ENCODE data around the gene PRKG1. TPM values are rescaled to one million over a fixed set of nuclear protein-coding genes. Genes with fewer than 3 reads are reported as not detected.

The PRKG1 gene
- total and polyA plus RNA-seq, 2 of the 4 experiments (the other 2 are of a cell fraction): 3.5 to 18.3 TPM

- Histone ChIP-seq H4K8ac (ENCODE audit: low read depth in 2 of 2, low read length in 2 of 2) (no peak overlapping the region), H4K20me1 (ENCODE audit: insufficient read depth, low read length) (peaks cover under 1% of the 10 kb centered on the region), H2AK5ac (ENCODE audit: low read depth, low read length) (no peak overlapping the region), H2BK5ac (ENCODE audit: low read depth, low read length, poor library complexity, severe bottlenecking) (no peak overlapping the region), H3K27me3 (ENCODE audit: control insufficient read depth, insufficient read depth, low read length) (no peaks in the 10 kb centered on the region), H3K4me1 (ENCODE audit: control insufficient read depth, insufficient read depth, low read length) (no peaks in the 10 kb centered on the region), H2AFZ (replicated peaks; ENCODE audit: low read length, poor library complexity) (no peak overlapping the region), H3K27ac (ENCODE audit: insufficient read depth, low read length) (no peak overlapping the region), H2AK9ac (replicated peaks; ENCODE audit: low read depth, low read length, poor library complexity) (no peak overlapping the region), H3K4me2 (ENCODE audit: low read depth, low read length) (no peak overlapping the region), H3K18ac (ENCODE audit: low read depth, low read length) (no peak overlapping the region), H2BK20ac (ENCODE audit: low read depth, low read length) (no peak overlapping the region), H3K14ac (replicated peaks; ENCODE audit: low read depth, low read length) (no peak overlapping the region), H3K4me3 (ENCODE audit: insufficient read depth, low read depth, low read length) (no peak overlapping the region), H3K4ac (ENCODE audit: low read depth, low read length) (no peak overlapping the region), H2BK120ac (ENCODE audit: low read depth, low read length) (no peak overlapping the region), H3K79me1 (ENCODE audit: low read depth in 1 of 2, low read length in 2 of 2) (peaks cover under 1 to 6% of the 10 kb centered on the region in 2 experiments), H2BK15ac (ENCODE audit: low read depth, low read length) (no peak overlapping the region), H3K23ac (ENCODE audit: low read depth, low read length) (no peak overlapping the region), H4K91ac (ENCODE audit: insufficient read depth, low read depth, low read length) (no peak overlapping the region), H3K9ac (ENCODE audit: low read depth, low read length) (no peak overlapping the region), H3K9me1 (ENCODE audit: insufficient read depth, low read length) (no peaks in the 10 kb centered on the region), H4K5ac (ENCODE audit: low read depth, low read length) (no peak overlapping the region), H3K36me3 (ENCODE audit: control insufficient read depth, insufficient read depth, low read length) (no peaks in the 10 kb centered on the region; the same call in 1 of the 2 replicates), H3K56ac (ENCODE audit: extremely low read depth, insufficient read depth, low read length) (no peak overlapping the region), H3K9me3 (ENCODE audit: control insufficient read depth, insufficient read depth, low read length) (no peaks in the 10 kb centered on the region)
- intact Hi-C loops (cut with micrococcal nuclease): no loop called here
- BruUV-seq (replicated peaks): no TSS peak
- in situ Hi-C loops (cut with MboI; ENCODE audit: low sequenced_read_pairs): no loop called here
- ChIA-PET CTCF (no interaction called here), POLR2A (ENCODE audit: unreplicated experiment) (no interaction called here)
- ATAC-seq (ENCODE audit: low read depth) (no peak), DNase-seq (no peak)
- TF ChIP-seq CEBPB (IDR thresholded peaks at IDR 0.05; ENCODE audit: low read depth, low read length) (no peak), FOS (IDR thresholded peaks at IDR 0.05; ENCODE audit: low read depth, low read length) (no peak), RFX5 (IDR thresholded peaks at IDR 0.05; ENCODE audit: low read depth, low read length) (no peak), MAFK (IDR thresholded peaks at IDR 0.05; ENCODE audit: low read depth, low read length) (no peak)
- dilution Hi-C loops (cut with HindIII; ENCODE audit: low sequenced_read_pairs, unreplicated experiment): no loop called here
- WGBS, 2 experiments (ENCODE audit: extremely low coverage in 2 of 2, insufficient read length in 1 of 2): no CpG with 5 or more reads among the region's 2 CpGs
Observed at GRCh38 chr10:51325649-51326048, 251.4 kb downstream of the PRKG1 start.
